CD4-positive, alpha-beta T cell treated with Interleukin-4 for 4 hours (primary cell): ENCODE data around the gene CLDN14.
"Not testable (repeated sequence)": the region's sequence is repeated elsewhere in the genome, so short reads cannot be mapped to it uniquely, and the experiment has no call there.

Experiments used
- DNase-seq: peaks from one replicate; pipeline ENCODE4 v3.0.0-alpha.2; 2020

The CLDN14 gene

DNA sequence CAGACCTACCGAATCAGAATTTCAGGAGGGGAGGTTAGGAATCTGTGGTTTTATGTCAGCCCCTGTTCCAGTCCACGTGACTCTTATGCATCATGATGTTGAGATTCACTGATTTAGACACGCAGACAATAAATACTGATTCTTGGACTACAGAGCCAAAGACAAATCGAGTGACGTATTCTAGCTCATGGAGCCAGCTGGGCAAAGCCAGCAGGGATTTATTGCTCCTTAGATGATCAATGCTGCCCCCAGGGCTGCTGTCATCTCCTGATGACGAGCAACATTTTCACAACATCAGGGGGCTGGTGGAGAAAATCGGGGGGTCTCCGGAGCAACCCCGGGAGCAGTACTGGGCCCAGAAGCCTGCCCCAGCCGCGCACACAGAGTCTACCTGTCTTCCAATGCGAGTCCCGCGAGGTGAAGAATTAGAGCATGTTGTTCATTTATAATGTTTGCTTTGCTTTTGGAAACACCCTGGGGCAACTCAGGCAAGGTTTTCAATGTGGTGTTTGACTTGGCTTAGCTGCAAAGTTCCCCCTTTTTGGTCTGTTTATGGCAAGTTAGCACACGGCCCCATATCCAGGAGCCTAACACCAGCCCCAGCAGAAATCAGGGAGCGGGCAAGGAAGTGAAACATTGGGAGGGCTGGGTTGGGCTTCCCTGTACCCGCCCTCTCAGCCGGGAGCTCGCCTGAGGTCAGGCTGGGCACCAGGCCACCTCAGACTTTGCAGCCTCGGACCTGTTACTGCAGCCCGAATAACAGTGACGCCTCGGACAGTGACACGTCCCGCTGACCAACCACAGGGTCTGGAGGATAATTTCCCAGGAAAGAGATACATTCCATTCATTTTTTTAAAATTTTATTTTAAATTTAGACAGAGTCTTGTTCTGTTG, 19.9 kb upstream of the CLDN14 start:
- DNase-seq = no peak

DNA sequence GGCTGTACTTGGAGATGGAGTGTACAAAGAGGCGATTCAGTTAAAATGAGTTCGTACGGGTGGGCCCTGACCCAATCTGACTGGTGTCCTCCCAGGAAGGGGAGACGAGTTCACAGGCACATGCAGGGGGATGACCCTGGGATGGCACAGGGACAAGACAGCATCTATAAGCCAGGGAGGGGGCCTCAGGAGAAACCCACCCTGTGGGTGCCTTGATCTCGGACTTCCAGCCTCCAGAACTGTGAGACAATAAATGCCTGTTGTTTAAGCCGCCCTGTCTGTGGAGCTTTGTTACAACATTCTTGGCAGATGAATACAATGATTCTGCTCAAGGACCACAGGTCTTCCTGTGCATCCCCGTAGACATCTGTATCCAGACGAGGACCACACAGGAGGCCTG, 14.6 kb upstream of the CLDN14 start:
- no peak for DNase-seq

DNA sequence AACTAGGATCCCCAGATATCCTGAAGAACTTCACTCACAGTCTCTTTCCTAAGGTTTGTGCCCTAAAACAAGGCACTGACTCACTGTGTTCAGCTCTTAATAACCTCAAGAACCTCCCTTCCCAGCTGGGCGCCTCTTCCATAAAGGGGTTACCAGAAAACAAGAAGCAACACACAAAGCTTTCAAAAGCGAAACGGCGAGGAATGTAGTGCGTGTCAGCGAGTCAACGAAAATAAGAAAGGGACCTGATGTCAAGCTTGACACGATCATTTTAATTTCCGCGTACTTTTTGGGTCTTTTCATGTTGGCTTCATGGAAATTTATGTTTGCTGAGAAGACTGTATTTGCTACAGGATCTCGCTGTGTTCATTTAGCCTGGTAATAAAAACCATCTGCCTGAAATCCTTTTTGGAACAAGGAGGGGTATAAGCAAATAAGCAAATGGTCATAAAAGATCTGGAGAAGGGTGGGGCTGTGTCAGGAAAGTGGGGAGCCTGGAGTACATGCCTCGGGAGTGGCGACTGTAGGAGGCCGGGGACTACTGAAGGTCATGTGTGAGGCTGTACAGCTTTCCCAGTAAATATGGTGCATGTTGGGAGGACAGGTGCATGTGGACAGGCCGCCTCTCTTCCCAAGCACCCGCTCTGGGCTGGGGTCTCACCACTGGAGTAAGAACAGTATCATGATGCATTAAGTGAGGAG, 11.4 kb upstream of the CLDN14 start:
- DNase-seq = no peak

DNA sequence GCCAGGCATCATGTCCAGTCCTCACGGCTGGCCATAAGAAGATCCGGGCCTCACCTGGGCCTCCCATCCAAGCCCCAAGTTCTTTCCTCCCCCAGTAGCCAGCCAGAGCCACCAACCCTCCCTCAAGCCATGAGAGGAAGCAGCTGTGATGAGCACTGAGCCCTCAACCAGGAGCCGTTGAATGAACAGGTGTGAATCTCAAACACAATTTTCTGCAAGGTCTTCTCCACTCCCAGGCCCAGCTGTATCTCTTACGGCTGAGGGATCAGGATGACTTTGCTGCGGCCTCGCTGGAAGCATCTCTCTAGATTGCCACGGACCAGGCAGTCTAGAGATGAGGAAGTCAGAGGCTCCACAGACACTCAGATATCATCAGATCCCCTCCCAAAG, 9.8 kb upstream of the CLDN14 start:
- DNase-seq = no peak

DNA sequence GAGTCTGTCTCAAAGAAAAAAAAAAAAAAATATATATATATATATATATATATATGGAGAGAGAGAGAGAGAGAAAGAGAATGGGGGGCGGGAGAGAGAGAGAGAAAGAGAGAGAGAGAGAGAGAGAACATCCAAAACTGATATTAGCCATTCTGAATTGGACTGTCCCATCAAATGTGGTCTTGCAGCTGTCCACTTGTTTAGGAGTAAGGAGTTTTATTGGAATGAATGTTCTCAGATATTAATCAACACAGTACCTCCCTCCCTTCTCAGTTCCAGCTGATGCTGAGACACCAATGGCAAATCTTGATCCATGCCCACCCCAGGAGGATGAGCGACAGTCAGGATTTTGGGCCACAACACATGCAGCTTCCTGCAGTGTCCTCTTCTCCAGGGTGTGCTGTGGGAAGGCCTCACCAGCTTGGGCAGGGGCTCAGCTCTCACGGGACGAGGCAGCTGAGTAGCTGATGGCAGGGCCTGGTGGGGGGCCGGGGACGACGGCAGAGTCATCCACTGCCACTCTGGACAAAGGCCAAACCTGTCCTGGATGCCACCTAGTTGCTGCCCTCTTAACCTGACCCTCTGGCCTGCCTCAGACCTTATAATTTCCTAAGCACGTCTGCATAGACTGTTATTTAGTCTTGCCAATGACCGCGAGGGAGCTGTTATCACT, 9.3 kb upstream of the CLDN14 start:
- no peak for DNase-seq

DNA sequence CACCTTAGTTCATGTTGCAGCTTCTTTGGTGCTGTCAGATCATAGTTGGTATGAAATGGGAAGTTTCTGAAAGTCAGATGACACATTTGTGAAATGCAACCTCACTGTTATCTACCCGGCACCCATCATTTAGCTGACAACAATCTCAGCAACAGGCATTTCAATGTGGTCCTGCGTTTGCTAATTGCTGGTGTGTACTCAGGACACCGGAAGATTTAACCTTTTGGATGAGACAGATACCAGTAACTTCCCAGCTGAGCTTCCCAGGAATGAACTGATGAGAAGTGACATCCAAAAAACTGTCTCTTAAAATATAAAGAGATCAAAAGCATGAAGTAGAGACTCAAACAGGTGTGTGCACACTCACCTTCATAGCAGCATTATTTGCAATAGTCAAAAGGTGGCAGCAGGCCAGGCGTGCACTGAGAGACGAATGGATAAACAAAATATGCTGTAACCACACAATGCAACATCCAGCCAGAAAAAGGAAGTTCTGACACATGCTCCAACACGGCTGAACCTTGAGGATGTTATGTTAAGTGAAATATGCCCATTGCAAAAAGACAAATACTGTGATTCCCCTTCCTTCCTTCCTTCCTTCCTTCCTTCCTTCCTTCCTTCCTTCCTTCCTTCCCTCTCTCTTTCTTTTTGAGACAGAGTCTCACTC, 7.9 kb upstream of the CLDN14 start:
- DNase-seq = no peak

DNA sequence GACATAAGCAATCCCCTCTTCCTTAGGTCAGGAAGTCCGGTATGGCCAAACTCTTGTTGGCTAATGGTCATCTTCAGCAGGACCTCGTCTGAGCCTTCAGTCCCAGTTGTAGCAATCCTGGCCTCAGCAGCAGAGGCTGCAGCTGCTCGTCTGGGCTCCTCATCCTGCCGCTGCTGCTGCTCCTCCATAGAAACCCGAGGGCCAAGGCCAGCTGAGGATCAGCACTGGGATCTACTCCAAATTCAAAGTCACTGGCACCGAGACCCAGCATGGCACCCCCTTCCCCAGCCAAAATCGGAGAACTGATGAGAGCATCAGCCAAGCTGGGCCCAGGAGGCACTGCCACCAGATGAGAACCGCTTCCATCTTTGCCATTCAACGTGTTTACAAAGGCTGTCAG, 6.3 kb upstream of the CLDN14 start:
- DNase-seq = no peak

DNA sequence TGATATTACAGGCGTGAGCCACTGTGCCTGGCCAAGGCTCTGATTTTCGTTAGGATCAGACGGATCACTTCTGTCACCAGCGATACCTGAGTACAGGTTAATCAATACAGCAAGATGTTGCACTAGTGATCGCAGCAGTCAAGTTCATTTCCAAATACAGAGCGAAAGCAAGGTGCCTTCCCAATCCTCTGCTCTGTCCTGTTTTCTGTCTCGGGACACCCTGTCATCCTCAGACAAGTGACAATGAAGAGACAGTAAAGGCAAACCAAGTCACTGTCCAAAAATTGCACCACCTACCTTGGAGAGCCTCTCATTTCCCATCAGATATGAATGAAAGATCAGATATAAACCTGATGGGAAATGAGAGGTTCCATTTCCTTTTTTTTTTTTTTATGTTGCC, 5.6 kb upstream of the CLDN14 start:
- no peak for DNase-seq

DNA sequence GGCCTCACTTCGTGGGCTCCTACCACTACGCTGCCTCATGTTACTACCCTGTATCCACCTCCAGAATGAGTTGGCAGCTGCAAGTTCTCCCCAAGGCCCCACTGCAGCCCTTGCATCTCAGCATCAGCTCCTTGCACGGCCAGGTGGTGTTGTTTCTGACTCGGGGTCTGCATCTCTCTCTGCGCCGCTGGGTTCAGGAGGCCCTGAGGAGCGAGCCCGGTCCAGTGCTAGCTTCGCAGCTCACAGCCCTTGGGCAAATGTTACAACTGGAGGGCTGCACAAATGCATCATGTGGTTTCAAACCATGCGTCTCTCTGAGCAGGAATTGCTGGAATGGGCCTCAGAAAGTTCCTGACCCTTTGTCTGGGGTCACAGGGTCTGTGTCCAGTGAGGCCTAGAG, 3.2 kb upstream of the CLDN14 start:
- no peak for DNase-seq

DNA sequence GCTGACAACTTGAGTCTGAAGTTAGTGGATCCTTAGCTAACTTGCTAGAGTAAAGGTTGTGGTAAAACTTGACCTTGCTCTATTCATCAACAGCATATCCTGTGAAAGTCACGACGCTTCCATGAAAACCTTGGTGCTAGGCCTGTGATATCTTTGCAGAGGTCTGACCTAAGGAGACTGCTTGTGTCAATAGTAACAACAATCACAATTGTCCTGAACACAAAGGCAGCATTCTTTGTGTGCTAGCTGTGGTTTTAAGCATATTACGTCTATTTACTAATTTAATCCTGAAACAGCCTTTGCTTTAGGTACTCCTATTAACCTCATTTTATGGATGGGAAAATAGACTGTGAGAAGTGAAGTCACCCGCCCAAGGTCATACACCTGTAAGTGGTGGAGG, 2.8 kb upstream of the CLDN14 start:
- DNase-seq = no peak

DNA sequence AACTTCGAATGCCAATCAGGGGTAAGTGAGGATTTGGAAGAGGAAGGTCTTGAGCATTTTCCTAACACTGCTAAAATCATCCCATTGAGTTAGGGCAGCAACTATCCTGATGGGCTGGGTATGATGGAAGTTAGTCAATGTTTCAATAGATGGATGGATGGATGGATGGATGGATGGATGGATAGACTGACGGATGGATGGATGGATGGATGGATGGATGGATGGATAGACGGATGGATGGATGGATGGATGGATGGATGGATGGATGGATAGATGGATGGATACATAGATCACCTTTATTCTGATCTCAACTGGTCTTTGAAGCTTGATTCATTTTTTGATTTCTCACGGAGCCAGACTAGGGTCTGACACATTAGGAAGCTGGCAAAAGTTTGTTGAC, 2.3 kb upstream of the CLDN14 start:
- DNase-seq = no peak

DNA sequence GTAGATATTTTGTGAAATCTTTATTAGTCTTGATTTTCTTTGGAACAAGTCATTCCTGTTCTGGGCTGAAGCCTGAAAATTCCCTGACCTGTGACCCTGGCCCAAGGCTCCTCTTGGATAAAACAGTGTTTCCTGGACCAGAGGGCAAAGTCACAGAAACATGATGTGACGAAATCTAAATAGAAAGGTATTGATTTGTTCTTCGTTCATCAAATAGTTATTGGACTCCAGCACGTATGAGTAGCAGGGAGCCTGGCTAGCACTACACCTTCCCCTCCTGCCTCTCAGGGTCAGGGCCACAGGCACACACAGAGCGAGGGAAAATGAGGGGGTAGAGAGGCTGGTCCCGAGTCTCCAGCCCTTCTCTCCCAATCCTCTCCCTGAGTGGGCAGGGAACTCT, 1.7 kb upstream of the CLDN14 start:
- no peak for DNase-seq

DNA sequence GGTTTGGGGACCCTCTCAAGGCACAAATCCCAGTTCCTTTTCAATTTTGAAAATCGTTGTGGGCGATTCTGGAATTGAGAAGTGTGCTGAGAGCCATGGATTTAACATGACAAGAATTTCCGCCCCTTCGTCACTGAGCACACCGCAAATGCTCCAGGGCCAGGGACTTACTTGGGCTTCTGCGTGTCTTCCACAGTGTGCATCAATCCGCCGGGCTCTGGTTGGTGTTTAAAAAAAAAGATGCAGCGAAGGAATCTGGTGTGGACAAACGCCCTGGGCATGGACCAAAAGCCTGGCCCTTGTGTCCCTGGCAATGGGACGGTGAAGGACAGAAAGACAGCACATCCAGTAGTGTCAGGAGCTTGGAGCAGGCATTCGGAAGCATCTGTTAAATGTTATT, 696 bp upstream of the CLDN14 start:
- no peak for DNase-seq

DNA sequence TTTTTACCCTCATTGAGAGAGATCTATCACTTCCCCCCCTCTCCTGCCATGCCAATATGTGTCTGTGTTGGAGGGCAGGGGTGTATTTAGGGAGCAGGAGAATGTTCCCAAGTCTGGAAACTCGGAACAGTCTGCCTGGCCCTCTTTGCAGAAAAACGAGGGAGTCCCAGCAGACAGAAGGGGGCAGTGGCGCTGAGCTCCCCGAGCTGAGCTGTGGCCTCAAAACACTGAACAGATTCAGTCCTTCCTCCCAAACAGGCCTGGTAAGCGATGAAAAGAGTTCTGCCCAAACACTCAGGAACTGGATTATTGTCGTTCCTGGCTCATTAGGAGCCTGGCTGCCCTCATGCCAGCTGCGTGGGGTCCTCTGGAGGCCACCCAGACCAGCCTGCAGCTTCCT, 981 bp downstream of the CLDN14 start:
- DNase-seq = no peak

DNA sequence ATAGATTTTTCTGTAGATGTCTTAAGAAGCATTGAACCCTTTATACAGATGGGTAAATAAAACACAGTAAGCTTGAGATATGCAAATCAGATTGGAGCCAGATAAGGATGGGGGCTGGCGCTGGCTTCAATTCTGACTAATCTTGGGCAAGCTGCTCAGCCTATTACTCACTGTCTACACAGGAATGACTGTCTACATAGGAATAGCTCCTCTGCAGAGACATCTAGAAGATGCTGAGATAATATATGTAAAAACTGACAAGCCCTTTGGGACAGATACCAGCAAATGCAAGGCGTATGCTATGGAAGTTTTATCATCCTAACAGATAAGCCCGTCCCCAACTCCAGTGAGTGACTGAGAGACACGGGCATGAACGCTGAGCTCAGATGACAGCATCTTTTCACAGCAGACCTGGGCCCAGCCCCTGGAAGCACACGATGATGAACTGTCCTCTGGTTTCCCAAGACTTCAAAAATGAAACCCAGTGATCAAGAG, 1.7 kb downstream of the CLDN14 start:
- DNase-seq = no peak

DNA sequence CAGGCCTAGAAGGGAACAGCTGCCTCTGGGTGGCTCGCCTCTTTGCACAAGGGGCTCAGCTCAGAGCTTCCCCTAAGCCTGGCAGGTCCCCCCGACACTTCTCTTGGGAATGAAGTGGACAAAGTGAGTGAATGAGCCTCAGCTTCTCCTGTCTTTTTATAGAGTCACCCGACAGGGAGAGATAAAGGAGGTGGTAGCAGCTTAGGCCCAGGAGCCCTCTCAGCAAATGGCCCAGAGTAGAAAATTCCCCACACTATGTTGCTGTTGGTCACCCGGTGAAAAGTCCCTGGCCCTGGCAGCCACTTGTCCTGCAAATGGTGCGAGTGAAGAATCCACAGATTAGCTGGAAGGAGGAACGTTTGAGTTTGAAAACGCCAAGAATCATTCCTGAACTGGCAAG, 2.4 kb downstream of the CLDN14 start:
- no peak for DNase-seq

DNA sequence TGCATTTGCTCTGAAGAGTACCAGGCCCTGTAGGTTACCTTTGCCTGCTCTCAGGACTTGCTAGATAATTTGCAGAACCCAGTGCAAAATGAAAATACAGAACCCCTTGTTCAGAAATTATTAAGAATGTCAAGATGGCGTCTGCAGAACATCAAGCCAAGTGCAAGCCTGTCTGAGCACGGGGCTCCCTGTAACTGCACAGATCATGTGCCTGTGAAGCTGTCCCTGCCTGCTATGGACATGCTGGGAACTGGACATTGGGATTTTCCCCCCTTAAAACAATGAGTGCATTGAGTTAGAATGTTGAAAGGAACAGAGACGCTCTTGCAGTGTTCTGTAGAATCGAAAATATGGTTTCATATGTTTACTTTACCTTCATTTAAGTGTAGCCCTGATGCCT, 2.9 kb downstream of the CLDN14 start:
- DNase-seq = no peak

DNA sequence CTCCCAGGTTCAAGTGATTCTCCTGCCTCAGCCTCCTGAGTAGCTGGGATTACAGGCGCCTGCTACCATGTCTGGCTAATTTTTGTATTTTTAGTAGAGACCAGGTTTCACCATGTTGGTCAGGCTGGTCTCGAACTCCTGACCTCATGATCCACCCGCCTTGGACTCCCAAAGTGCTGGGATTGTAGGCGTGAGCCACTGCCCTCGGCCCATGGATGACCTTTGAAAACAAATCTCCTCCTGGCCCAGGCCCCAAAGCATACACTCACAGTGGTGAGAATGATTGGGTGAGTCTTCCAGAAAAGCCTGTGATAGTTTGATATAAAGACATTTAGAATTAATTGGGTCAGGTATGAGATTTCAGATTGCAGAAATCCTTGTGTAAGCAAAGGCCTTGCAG, 3.4 kb downstream of the CLDN14 start:
- not testable (repeated sequence) for DNase-seq

DNA sequence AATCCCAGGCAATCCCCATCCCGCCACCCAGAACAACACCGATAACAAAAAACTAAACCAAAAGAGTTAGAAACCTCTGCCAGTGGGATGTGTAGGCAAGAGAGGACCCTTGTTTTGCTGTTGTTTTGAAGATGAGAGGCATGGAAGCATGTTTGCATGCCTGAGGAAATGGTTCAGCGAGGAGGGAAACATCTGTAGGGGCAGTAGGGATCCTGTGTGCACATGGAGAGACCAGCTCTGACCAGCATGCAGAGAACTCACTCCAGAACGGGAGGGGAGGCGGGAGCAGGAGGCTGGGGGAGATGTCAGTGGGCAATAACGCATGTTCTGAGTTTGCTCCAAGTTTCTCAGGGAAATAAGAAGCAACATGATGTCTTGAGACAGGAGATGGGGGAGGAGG, 5.3 kb downstream of the CLDN14 start:
- DNase-seq = no peak

DNA sequence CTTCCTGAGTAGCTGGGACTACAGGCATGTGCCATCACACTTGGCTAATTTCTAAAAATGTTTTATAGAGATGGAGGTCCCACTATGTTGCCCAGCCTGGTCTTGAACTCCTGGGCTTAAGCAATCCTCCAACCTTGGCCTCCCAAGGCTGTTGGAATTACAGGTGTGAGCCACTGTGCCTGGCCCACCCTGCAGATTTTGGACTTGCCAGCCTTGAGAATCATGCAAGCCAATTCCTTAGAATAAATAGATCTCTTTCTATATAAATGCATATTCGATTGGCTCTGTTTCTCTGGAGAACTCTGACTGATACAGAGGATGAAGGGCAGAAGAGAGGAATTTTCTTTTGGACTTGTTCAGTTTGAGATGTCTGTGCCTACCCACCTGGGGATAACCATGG, 6.7 kb downstream of the CLDN14 start:
- DNase-seq = no peak

DNA sequence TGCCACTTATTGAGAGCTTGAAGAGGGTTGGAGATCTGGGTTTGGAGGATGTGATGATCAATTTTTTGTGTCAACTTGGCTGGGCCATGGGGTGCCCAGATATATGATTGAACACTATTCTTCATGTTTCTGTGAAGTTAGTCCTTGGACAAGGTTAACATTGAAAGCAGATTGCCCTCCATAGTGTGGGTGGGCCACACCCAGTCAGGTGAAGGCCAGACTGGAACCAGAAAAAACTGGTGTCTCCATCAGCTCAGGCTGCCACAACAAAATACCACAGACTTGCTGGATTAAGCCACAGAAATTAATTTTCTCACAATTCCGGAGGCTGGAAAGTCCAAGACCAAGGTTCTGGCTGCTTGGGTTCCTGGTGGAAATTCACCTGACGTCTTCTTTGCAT, 7.5 kb downstream of the CLDN14 start:
- DNase-seq = no peak

DNA sequence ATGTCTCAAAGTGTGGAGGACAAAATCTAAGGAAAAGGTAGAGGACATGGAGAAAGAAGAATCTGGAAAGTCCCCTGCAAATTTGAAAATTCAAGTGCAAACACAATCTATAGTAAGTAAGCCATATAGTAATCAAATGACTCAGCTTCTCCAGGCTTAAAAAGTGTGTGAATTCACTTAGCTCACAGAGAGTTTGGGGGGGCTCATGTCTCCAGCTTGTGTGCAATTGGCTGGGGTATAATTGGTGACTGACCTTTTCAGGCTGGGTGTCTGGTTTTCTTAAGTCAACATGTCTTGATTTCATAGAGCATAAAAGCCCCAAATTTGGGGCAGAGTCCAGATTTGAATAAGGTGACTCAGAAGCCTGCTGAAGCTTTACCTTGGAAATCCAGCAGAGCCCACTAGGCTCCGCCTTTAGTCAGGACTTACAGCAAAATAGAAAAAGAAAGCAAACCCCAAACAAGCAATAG, 8.6 kb downstream of the CLDN14 start:
- DNase-seq = no peak

DNA sequence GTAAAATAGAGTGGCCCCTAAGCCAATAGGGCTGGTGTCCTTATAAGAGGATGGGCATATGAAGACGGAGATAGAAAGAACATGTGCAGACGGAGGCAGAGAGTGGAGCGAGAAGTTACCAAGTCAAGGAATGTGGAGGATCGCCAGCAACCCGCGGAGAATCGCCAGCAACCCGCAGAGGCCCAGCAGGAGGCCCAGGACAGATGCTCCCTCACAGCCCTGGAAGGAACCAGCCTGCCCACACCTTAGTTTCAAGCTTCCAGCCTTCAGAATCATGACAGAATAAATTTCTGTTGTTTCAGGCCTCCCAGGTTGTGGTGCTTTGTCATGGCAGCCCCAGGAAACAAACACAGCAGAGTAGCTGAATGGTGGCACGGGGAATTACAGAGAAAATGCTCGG, 9.6 kb downstream of the CLDN14 start:
- no peak for DNase-seq
